Transverse colon (tissue), 4 donors: ENCODE results near the gene REL. TPM values are rescaled to one million over a fixed set of nuclear protein-coding genes. Genes with fewer than 3 reads are reported as not detected.
A peak's percentile ranks its signal among the peaks of the same experiment; 100 is the strongest.

Source experiments
- DNase-seq: peaks from one replicate; pipeline ENCODE4 v3.0.0-alpha.2; 2019
- H3K27ac ChIP-seq, 4 donors: fragments of 200-600 bp; sonication (generic); 2 replicates each; pipeline ENCODE4 v1.5.1; 2016 to 2018; ENCODE audit warnings: inconsistent platforms in 4 of 4
- H3K27me3 ChIP-seq: fragments of 200-600 bp; sonication (generic); 2 replicates; pipeline ENCODE4 v1.5.1; 2017; ENCODE audit warnings: inconsistent platforms
- H3K36me3 ChIP-seq, 4 donors: fragments of 200-600 bp; sonication (generic); 2 replicates each; pipeline ENCODE4 v1.5.1; 2017 to 2019; ENCODE audit warnings: inconsistent platforms in 4 of 4
- H3K4me1 ChIP-seq, 4 donors: fragments of 200-600 bp; sonication (generic); 2 replicates each; pipeline ENCODE4 v1.5.1; 2017 to 2020; ENCODE audit warnings: inconsistent platforms in 4 of 4
- H3K4me3 ChIP-seq, 4 donors: fragments of 200-600 bp; sonication (generic); 1 replicate in 1 of 4; 2 replicates in 3 of 4; pipeline versions ENCODE4 v1.5.1 to v1.6.1; 2017 to 2019; ENCODE audit warnings: inconsistent platforms in 4 of 4
- H3K9me3 ChIP-seq, 2 donors: fragments of 200-600 bp; sonication (generic); 2 replicates each; pipeline ENCODE4 v1.5.1; 2017 to 2019; ENCODE audit warnings: inconsistent platforms in 2 of 2
- CTCF ChIP-seq, 5 experiments: fragments of 200-600 bp in 3 of 5; fragments of 450-650 bp in 2 of 5; sonication (generic) in 3 of 5; IDR thresholded peaks; 1 replicate in 2 of 5; 2 replicates in 3 of 5; pipeline ENCODE4 v1.5.1; 2016 to 2017; ENCODE audit warnings: antibody characterized with exemption in 5 of 5, inconsistent platforms in 3 of 5, mild to moderate bottlenecking in 2 of 5, moderate library complexity in 1 of 5
- EP300 ChIP-seq: sonication (generic); formaldehyde crosslinking; IDR thresholded peaks from one replicate; pipeline ENCODE4 v1.6.1; 2017; ENCODE audit warnings: antibody characterized with exemption, low read depth
- POLR2A ChIP-seq: fragments of 450-650 bp; IDR thresholded peaks from one replicate; pipeline ENCODE4 v1.6.1; 2016; ENCODE audit warnings: antibody characterized with exemption, mild to moderate bottlenecking, moderate library complexity
- POLR2AphosphoS5 ChIP-seq, 3 donors: sonication (generic); formaldehyde crosslinking; IDR thresholded peaks; one replicate each; pipeline ENCODE4 v1.6.1; 2016; ENCODE audit warnings: antibody characterized with exemption in 3 of 3
- WGBS, 2 donors: methylation state at CpG; one replicate each; pipeline ENCODE4 v1.1.5; 2018; ENCODE audit warnings: low coverage in 1 of 2; 5-methylcytosine and 5-hydroxymethylcytosine counted together
- in situ Hi-C, 4 donors: fragments of 200-750 bp; cut with MboI; loops; one replicate each; pipeline versions ENCODE4 v1.15.0 to v1.15.1; 2017; ENCODE audit warnings: low sequenced_read_pairs in 3 of 4, low pct_ligation_motif_present in 1 of 4, low pct_unique_long_range_greater_than_20kb in 1 of 4
- intact Hi-C: fragments of 100-400 bp; cut with DNase I; formaldehyde crosslinking; loops from one replicate; pipeline ENCODE4 v1.15.1; 2023; ENCODE audit warnings: low total_unique reads
- total RNA-seq, 4 donors: library from RNA; depleted of rRNA; stranded (reverse); fragments of >200 nt; gene quantifications; one replicate each; pipeline ENCODE4 v1.1.0, GENCODE V29; 2016

Gene REL
- total RNA-seq, 4 donors from 2014 or later: 6.2 to 29.5 (median 14.9) TPM

DNA sequence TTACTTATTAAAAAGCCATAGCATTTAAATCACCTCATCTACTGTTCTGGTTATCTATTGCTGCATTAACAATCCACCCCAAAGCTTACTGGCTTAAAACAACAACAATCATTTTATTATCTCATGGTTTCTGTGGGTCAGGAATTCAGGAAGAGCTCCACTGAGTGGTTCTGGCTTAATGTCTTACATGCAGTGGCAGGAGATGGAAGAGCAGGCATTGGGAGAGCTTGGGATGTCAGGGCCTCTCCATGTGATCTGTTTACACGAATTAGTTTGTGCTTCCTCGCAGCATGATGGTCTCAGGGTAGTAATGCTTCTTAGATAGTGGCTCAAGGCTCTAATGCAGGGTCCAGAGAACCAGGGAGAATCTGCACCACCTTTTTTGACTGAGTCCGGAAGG, 14.4 kb upstream of the REL start:
- Histone ChIP-seq H3K27me3 (no peaks in the 10 kb centered on the region), H3K36me3 (no peaks in the 10 kb centered on the region), H3K4me1 (peaks cover 0 to 6% (median 0%) of the 10 kb centered on the region in 4 donors), H3K27ac (no peak overlapping the region), H3K9me3 (no peaks in the 10 kb centered on the region), H3K4me3 (no peak overlapping the region)
- in situ Hi-C loops (no loop called here), intact Hi-C loops (no loop called here)
- WGBS, 2 donors: 95% methylated on average over 3 of the region's 3 CpGs; no CpG with 5 or more reads in 1 of the 2 donors
- TF ChIP-seq POLR2A: no peak
- no peak for TF ChIP-seq POLR2AphosphoS5 (IDR thresholded peaks at IDR 0.05)
- no peak for TF ChIP-seq CTCF (IDR thresholded peaks at IDR 0.05)
- no peak for TF ChIP-seq EP300
- no peak for DNase-seq

GRCh38 chr2:60867848-60868247, 13.5 kb upstream of the REL start:
- TF ChIP-seq POLR2AphosphoS5 (IDR thresholded peaks at IDR 0.05): no peak
- no peak for TF ChIP-seq POLR2A
- no peak for TF ChIP-seq CTCF (IDR thresholded peaks at IDR 0.05)
- no peak for TF ChIP-seq EP300
- Histone ChIP-seq H3K4me3 (no peak overlapping the region), H3K4me1 (peaks cover 0 to 6% (median 0%) of the 10 kb centered on the region in 4 donors), H3K36me3 (no peaks in the 10 kb centered on the region), H3K27ac (peak overlapping the region in 1 of 4 donors; percentile 47), H3K9me3 (no peaks in the 10 kb centered on the region), H3K27me3 (no peaks in the 10 kb centered on the region)
- DNase-seq: no peak
- in situ Hi-C loops (no loop called here), intact Hi-C loops (no loop called here)
- 57 to 62% methylated on average over 5 of the region's 5 CpGs for whole genome bisulfite sequencing, 2 donors

GRCh38 chr2:60868589-60869273, 12.6 kb upstream of the REL start:
- H3K27me3 ChIP-seq: no peaks in the 10 kb centered on the region
- H3K36me3 ChIP-seq: no peaks in the 10 kb centered on the region
- H3K4me3 ChIP-seq: no peak overlapping the region
- WGBS, 2 donors: 66 to 82% methylated on average over 3 to 6 of the region's 6 CpGs
- TF ChIP-seq CTCF (IDR thresholded peaks at IDR 0.05): no peak
- no peak for TF ChIP-seq POLR2AphosphoS5 (IDR thresholded peaks at IDR 0.05)
- no peak for TF ChIP-seq EP300
- peak overlapping the region in 1 of 4 donors; percentile 47 for H3K27ac ChIP-seq
- DNase-seq: no peak
- H3K9me3 ChIP-seq: no peaks in the 10 kb centered on the region
- peaks cover 0 to 6% (median 0%) of the 10 kb centered on the region in 4 donors for H3K4me1 ChIP-seq
- intact Hi-C loops: no loop called here
- in situ Hi-C loops: no loop called here

DNA sequence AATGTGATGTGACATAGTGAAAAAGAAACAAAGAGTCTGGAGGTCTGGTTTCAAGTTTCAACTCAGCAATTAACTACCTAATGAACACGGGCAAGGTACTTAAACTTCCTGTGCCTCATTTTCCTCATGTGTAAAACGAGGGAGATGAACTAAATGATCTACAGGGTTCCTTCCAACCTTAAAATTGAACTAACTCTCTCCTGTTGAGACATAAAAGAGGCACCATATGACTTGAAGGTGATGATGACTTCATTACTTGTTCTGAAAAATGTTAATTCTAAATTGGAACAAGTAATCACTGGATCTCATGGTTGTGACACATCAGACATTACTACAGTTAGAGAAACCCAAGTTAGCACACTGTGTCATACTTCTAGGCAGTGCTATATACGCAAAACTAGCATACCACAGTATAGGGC, 8.9 kb upstream of the REL start:
- Histone ChIP-seq H3K36me3 (no peaks in the 10 kb centered on the region), H3K27me3 (no peaks in the 10 kb centered on the region), H3K4me3 (no peak overlapping the region), H3K27ac (no peak overlapping the region), H3K9me3 (no peaks in the 10 kb centered on the region), H3K4me1 (peaks cover 0 to 6% (median 0%) of the 10 kb centered on the region in 4 donors)
- DNase-seq: no peak
- in situ Hi-C loops (no loop called here), intact Hi-C loops (no loop called here)
- 57 to 62% methylated on average over 3 of the region's 3 CpGs for WGBS, 2 donors
- TF ChIP-seq POLR2AphosphoS5 (IDR thresholded peaks at IDR 0.05): no peak
- TF ChIP-seq POLR2A: no peak
- TF ChIP-seq EP300: no peak
- TF ChIP-seq CTCF (IDR thresholded peaks at IDR 0.05): no peak
